HG03066 (cell line): ENCODE results near the gene RBMS3.

Experiments used
- ATAC-seq: cut with Tn5 transposase; IDR thresholded peaks from one replicate; pipeline ENCODE4 v1.9.1; 2021; ENCODE audit warnings: low read depth; ENCODE audit not compliant: unreplicated experiment

The RBMS3 gene

DNA sequence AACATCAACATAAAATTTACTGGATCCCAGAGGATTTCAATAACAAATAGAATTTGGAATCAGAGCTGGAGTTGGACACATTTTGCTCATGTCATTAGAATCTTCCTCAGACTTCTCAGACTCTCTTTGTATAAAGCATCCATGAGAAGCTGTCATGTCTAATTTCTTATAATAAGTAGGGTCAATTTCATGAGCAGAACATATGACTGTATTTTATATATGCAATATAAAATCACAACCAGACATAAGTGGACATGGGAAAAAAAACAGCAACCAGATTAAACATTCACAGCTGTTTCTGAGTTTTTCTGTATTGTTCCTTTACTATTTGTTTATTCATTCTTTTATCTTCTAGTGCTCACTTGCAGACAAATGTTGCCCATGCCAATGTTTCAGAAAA lies 325.5 kb downstream of the RBMS3 start:
- ATAC-seq, result no peak

DNA sequence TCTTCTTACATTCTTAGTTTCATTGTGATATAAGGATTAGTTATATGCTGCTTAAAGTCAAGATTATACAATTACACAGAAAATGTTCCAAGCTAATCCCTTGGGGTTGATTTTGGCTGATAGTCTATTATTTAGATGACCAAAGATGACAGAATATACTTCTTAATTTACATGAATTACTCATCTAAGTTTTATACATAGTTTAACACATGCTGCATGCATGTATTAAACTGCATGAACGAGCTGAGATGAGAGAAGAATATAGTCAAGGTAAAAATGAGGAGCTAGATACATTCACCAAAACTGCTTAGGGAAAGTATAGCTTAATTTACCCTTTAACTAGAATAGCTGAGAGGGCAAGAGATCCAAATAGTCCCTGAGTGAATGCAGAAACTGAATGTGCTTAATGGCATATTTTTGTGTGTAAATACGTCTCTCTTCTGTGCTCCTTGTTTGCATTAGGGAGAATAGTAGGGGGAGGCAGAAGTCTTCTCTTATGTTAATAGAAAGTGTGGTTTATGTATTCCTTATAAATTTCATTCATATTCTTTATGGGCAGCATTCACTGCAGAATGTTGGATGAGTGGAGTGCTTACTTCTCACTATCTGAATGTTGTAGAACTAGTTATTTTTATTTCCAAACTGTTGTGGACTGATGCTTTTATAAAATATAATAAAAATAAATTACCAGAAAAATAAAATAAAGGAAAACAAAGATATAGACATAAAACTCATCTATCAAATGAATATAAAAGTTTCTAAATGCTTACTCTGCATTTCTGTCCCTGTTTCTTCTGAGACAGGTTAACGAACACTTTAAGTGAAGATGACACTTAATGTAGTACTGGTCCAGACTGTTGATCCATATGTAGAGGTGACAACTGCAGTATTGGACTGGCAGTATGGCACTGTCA lies 327.8 kb downstream of the RBMS3 start:
- no peak for ATAC-seq

DNA sequence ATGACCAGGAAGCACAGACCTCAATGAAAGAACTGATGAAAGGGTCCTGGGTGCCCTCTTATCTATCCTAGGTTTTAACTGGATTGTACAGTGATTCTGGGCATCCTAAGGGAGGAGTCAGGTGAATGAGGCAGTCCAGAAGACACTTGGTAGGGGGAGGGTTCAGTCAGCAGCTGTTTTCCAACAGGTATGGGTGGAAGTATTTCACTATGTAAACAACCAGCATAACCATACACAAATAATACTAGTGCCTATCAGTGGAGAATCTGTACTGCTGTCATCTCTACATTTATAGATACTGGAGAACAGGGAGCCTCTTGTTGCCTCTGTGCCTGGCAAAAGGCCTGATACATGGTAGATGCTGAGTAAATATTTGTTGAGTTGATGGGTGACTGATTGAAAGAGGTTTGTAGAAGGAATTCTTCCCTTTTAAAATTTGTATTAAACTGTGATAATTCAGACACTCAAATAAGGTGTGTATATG lies 328.5 kb downstream of the RBMS3 start:
- ATAC-seq, result no peak

DNA sequence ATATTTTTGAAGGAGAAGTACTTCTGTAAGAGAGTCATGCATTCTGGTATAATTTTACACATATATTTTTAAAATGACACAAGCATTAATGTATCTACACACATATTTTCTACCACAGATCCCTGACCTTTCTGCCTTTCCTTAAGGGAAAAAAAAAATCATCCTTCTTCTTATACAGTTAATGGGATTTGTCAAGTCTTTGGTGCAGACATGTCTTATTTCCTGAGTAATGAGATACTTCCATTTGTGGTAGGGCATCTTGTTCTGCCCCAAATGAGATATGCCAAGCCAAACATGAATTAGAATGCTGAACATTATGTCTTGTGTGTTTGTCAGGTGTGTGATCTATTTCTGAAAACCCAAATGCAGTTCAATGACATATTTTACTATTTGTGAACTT lies 329.9 kb downstream of the RBMS3 start:
- ATAC-seq, result no peak

DNA sequence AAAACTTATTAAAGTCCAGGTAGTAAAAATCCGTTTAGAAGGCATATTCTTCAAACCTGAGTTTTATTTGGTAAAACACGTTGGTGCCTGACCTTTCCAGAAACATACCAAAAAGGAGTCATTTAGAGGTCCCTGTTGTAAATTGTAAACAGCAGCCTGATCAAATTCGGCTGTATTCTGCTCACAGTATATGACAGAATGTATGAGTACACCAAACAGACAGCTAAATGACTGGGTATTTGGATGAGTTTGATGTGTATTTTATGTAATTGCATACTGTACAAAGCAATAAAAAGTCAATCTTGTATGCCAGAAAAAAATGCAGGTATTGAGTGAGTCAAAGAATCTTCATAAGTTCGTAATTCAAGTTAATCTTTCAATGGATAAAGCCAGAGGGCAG lies 330.4 kb downstream of the RBMS3 start:
- no peak for ATAC-seq

DNA sequence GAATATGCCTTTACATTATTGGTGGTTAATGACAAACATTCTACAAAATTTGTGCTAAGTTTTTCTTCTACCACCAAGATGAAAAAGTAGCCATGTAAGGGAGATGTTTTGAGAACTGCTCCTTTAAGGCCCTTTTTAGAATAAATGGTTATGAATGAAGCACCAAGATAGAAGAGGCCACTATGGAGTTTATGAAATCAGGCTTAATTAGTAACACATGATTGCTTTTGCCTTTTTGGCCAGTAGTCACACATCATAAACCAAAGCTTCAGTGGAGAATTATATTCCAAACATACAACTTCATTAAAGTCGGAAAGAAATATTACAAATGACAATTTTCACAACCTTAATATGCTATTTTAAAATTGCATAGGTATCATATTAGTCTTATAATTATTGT lies 331.7 kb downstream of the RBMS3 start:
- ATAC-seq, result no peak

DNA sequence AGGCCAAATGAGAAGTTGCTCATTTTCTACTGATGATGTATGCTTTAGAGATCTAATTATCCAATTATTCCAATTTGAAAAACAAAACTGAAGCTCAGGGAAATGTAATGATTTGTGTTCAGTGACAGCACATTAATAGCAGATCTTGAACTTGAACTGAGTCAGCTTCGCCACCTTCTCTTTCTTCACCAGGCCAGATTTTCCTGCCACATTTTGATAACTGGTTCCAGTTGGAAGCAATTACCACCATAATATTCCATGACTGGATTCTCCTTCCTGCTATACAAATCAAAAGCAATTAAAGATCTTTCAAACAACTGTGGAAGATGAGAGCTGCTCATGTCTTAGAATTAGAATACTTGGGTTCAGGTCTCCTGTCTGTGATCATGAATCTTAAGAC lies 334.1 kb downstream of the RBMS3 start:
- no peak for ATAC-seq

DNA sequence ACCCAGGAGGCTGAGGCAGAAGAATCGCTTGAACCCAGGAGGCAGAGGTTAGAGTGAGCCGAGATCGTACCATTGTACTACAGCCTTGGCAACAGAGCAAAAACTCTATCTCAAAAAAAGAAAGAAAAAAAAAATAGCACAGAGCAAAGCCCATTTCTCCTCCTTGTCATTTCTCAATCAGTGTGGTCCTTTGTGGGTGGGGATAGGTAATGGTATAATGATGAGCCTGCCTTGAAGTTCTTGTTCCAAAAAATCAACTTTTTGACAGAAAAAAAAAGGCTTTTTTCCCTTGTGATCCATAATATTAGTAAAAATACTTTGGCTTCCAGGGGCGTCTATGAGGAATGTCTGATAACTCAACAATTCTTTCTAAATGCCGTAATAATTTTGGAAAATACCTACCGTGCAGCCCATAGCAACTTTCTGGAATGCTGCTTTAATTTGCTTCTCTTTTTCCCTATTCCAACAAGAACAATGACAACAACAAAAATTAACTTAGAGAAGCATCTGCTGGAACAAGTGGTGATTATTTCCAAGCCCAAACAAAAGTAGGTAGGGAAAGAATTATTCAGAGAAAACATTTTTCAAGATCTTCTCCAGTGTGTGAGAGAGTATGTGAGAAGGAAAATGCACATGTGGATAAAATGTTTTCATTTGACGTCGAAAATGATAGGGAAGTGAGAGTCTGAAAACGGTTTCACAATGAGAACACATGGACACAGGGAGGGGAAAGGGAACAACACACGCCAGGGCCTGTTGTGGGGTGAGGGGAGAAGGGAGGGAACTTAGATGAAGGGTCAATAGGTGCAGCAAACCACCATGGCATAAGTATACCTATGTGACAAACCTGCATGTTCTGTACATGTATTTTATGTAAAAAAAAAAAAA lies 337.8 kb downstream of the RBMS3 start:
- ATAC-seq, result no peak

DNA sequence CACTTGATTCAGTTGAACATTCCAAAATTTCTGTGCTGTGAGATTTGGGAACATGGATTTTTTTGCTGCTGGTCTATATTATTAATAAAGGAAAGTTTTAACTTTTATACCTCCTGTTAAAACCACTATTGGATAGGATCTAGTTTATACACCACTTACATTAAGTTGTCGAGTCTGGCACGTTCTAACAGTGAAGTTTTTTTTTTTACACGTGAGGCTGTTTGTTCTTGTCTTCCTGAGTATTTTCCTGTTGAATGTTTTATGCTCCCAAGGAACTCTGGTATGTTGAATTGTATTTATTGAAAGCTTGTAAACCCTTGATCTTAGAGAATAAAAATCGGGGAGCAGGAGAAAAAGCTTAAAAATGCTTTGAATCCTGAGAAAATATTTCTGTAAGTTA lies 338.8 kb downstream of the RBMS3 start:
- no peak for ATAC-seq

DNA sequence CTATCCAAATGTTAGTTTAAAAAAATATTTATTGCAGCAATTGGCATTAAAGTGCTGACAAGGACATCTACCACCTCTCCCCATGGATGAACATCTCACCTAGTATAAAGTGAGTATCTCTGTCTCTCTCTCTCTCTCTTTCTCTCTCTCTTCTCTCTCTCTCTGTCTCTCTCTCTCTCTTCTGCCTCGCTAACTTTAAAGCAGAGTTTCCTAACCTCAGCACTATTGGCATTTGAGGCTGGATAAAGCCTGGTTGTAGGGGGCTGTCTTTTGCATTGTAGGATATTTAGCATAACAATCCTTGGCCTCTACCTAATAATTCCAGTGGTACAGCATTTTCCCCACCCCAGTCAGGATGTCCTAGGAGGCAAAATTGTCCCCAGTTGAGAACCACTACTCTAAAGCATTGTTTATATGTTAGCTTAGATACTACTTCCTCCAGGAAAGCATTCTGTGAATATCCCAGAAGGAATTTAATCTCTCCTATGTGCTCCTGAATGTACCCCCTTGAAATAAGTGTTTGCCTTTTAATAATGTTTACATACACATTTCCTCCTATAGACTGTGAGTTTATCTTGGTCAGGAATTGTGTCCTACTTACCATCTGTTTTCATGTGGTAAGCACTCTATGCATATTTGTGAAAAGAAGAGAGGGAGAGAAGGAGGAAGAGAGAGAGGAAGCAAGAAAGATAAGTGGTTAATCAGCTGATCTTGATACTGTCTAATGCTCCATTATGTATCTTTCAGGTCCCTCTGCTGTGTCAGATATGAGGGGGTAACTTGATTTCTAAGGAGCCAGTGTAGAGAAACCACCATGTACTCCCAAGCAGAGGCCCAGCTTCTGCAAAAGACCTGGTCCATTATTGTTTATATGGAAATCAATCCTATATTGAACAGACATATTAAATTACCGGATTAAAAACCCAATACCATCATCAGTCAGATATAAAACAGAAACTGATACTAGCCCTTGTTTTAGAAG lies 346.6 kb downstream of the RBMS3 start:
- no peak for ATAC-seq

DNA sequence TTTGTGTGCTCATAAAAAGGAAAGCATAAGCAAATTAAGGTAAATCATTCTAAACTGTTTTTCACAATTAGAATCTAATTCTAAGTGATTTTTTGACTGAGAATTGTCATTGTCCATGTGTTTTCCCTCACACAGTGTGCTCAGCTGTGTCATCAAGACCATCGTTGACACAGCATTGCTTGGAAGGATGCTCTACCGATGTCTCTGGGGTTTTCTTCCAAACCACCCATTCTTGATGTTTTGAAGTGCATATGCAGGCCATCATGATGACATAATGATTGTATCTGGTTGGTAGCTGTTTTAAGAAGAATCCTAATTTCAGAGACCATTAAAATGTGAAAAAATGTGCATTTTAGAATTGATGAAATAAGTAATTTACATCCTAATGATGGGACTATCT lies 347.9 kb downstream of the RBMS3 start:
- ATAC-seq, result no peak

DNA sequence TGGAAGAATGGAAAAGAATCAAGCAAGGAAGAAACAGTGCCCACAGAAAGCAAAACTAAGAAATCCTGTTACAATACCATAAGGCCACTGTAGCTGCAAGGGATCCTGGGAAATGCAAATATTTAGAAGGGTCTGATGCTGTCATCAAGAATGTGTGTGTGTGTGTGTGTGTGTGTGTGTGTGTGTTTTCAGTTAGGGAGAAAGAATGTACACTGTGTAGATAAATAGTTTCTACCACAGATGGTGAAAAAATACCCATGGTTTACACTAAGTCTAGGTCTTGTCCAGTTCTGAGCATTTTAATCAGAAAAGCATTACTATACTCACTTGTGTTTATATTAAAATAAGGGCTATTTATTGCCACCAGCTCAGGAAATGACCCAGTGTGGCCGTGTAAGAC lies 355.0 kb downstream of the RBMS3 start:
- ATAC-seq, result no peak

DNA sequence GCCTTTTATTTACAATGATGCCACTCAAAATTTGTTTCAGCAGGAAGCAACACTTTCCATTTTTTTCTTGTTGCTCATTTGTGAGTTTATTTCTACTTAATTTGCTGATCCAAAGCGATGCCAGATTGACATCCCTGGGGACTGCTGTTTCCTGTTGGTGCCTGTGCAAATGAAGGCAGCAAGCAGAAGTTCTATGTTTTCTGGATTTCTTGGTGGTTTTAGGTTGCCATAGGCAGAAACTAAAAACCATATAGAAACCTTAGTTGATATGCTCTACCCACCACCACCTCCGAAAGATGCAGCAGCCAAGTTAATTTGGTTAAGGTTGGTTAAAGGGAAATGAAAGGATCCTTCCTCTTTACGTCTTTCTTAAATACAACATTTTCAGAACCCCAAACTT lies 356.2 kb downstream of the RBMS3 start:
- no peak for ATAC-seq

DNA sequence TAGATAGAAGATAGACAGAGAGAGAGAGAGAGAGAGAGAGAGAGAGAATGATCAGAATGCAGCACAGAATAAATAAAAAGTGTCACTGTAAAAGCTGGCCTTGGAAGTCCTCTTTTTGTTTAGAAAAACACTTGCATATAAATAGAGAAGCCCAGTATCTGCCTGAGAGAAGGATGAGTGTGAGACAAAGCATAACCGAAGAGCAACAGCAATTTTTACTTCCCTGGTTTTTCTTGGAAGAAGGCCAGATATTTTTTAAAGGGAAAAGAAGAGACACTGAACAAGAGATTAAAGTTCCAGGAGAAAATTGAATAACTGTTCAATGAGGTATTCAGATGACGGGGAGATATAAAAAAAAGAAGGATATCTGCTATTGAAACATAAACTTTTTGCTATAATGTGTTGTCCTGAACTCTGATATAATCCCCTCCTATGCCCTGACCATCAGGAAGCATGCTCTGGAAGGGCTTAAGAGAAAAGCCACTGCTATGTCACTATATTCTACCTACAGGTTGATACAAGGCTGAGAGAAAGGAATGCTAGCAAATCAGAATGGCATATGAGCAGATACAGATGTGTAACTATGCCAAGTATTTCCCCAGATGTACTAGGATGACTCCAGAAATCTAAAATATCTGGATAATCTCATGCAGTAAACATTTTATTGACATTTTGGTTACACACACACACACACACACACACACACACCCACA lies 358.9 kb downstream of the RBMS3 start:
- ATAC-seq, result no peak

DNA sequence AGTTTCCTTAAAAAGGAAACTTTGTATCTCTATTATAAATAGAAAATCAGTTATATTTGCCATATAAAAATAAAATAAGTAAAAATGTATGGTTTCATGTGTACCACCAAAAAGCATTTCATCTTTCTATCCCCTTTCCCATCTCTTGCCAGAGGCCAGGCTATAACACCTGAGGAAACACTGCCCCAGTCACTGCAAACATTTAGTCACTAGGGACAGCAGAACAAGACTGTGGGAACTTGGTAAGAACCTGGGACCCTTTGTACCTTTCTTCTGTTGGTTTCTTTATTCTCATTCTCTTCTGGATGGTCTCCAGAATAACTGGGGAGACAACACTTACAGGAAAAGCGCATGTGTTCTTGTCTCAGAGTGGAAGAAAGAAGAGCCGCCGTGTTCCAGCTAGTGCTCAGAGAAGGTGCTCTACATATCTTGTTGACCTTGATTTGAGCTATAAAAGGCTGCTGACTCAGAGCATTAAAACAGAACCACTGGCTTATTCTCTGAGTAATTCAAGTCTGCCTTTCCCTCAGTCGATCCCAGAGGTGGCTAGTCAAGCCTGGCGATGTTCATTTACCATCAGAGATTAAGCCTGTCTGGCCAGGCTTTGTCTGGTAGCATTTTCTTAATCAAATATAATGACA lies 361.6 kb downstream of the RBMS3 start:
- no peak for ATAC-seq

DNA sequence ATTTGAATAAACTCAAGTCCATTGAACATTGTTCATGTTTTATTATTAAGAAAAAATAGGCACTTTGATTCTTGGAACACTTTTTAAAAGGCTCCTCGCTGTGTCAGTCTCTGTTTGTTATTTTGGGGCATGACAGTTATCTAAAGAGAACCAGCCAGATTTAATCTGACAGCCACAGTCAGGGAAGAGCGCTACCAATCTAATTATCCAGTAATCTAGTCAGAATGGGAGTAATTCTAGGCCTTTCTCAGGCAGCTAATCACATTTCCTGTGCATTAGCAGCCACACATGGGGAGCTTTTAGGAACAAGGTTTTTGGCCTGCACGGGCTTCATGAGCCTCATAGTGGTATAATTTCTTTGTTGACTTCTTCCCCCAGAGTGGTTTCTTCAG lies 362.2 kb downstream of the RBMS3 start:
- no peak for ATAC-seq

DNA sequence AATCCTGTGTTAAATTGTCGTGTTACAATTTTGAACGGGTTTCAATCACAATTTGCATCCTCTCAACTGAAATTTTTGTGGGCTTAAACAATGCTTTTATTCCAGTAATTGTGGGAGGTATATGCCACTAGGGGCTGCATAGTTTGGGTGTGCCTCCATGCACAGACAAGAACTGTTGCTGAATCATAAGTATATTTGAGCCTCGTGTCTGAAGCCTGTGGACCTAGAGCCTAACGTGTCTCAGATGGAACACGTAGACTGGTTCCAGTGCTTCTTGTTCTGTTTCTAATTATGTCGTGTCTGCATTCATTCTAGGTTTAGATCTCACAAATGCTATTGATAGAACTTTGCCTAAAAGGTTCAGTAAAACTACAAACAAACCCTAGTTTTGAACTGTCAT lies 363.4 kb downstream of the RBMS3 start:
- no peak for ATAC-seq

DNA sequence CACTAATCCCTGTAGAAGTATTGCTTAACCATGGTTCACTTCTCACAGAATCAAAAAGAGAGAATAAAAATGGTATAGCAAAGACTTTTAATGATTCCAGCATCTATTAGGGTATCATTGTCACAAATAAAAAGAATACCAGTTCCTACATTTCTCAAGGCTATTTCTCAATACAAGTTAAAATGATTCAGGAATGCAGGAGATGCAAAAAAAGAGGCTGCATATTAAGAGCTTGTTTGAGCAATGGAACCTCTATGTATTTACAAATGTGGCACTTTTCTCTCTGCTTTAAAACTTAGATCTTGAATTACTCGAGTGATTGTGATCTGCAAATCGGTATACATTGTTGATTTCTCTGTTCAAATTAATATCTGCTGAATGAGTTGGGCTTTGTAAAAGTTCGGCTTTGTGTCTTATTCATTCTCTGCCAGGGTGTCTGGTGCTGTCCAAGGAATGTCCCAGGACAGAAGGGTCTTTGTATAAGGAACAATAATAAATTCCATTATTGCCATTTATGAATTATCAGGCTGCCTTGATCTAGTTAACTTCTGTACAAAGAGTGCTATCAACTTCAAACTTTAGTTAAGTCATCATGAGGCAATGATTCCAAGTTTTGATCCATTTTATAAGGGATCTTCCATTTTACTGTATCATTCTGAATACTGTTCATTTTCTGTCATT lies 364.2 kb downstream of the RBMS3 start:
- no peak for ATAC-seq

DNA sequence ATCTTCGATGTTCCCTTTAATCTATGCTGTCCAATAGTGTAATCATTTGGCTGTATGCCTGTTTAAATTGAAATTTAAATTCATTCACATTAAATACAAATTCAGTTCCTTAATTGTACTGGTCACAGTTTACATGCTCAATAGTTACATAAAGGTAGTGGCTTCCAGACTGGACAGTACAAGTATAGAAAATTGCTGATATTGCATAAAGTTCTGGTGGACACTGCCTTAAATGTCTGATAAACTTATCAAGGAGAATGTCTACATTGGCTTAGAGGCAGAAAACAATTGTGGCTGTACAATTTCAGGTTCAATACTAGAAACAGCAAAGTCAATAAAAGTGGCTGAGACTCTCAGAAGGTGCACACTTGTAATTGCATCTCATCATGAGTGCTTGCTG lies 365.2 kb downstream of the RBMS3 start:
- no peak for ATAC-seq
